CD4-positive, alpha-beta T cell treated with Interferon gamma for 1 hour (primary cell): Measurements from ENCODE around the gene HKDC1.

Experiments used
- DNase-seq: peaks from one replicate; pipeline ENCODE4 v3.0.0-alpha.2; 2020

Gene HKDC1

DNA sequence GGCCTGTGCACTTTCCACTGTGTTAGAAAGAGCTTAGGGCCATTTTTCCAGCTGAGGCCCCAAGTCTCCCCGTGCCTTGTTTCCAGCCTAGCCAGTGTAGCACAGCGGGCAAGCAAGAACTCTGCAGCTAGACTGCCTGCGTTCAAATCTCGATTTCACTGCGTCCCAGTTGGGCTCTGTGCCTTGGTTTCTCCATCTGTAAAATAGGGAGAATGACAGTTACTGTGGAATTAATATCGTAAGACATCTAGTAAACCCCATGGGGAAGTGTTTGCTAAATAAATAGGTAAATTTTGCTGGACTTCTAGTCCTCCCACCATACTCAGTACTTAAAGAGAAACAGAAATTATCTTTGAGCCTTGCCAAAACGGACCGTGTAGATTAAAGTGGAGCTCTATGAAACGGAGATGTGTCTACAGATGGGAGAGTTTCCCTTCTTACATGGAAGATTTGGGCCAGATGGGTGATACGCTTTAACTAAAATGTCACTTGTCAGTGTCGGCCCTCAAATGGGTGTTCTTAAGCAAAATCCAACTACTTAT lies 3.5 kb upstream of the HKDC1 start:
- no peak for DNase-seq

DNA sequence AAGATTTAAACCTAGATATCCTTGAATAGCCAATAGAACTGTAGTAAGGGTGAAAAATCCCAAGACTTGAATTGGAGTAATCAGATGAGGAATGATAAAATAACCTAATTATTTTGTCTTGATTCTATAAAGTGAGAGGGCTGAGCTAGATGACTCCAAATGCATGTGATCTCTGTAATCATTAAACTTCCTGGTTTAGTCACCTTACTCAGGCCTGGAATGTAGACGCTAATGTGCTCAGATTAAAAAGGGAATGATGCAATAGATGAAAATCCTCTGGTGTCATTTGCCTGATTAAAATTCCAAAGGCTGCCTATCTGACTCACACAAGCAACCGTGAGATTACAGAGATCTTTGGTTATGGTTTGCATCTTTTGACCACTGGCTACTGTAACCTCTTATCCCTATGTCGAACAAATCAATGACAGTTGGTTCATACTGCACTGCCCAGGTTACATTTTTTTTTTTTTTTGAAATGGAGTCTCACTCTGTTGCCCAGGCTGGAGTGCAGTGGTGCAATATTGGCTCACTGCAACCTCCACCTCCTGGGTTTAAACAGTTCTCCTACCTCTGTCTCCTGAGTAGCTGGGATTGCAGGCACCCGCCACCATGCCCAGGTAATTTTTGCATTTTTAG lies 2.9 kb upstream of the HKDC1 start:
- DNase-seq = no peak

DNA sequence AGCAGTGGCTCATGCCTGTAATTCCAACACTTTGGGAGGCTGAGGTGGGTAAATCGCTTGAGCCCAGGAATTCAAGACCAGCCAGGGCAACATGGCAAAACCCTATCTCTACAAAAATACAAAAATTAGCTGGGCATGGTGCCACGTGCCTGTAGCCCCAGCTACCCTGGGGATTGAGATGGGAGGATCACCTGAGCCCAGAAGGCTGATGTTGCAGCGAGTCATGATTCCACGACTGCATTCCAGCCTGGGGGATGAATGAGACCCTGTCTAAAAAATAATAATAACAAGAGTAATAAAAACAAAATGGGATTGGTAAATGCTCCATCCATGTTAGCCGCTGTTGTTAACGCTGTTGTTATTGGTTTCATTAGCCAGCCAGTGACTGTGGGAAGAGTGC lies 1.3 kb upstream of the HKDC1 start:
- DNase-seq = no peak

DNA sequence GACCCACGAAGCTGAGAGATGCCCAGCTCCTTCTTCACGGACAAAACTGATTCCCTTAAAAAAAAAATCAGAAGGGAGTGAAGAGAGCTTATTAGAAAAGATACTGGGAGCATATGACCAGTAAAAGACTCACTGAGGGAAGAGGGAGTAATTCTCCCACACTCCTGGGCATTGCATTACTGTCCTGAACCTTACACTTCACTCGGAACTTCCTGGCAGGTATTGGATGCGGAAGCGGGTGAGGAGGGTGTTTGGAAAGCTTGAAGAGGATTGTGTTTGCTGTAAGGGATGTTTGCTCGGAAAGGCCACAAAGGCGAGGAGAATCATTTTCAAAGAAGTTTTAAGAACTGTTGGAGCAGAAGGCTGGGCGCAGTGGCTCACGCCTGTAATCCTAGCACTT lies 375 bp downstream of the HKDC1 start:
- no peak for DNase-seq

DNA sequence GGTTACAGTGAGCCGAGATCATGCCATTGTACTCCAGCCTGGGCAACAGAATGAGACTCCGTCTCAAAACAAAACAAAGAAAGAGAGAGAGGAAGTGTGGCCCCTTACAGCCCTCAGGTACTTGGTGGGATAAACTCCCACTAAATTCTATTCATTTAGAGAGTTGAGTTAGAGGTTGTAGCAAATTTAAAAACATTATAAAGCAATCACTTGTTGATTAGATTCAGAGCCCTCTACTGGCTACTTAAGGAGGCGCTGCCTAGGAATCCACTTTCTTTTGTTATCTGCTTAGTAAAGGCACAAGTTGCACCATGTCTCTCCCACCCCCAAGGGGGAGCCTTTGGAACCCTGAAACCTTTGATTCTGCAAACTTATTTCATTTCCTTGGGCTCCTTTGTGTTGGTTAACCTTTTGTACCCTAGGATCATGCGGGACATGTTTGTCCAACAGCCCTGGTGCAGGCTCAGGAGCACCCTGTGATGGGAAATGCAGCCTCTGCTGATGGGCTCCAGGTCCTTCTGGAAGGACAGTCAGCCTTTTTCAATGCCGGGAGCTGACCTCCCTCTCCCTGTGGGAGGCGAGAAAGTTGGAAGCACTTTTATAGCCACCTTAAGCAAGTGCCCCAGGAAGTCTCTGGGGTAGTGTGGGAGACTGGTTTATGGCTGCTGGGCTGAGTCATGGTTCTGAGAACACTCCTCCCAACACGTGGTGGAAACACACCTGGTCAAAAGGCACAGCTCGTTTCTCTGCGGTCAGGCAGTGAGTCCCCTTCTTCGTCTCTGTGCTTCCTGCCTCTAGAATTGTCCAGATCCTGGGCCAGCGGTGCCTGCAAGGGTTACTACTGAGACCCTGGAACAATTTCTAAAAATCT lies 2.3 kb downstream of the HKDC1 start:
- peak; percentile 44 for DNase-seq

DNA sequence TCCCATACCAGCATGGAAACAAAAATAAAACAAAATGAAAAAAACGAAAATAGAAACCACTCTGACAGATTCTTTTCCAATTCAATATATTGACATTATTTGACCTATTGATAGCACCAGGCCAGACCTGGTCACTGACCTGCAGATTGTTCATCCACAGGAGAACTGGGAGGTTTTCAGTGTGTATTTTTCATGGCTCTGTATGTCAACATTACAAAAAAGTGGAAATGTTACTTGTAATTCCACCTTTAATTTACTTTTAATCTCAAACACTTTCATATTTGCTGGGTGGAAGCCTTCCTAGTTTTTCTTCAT lies 2.9 kb downstream of the HKDC1 start:
- no peak for DNase-seq

DNA sequence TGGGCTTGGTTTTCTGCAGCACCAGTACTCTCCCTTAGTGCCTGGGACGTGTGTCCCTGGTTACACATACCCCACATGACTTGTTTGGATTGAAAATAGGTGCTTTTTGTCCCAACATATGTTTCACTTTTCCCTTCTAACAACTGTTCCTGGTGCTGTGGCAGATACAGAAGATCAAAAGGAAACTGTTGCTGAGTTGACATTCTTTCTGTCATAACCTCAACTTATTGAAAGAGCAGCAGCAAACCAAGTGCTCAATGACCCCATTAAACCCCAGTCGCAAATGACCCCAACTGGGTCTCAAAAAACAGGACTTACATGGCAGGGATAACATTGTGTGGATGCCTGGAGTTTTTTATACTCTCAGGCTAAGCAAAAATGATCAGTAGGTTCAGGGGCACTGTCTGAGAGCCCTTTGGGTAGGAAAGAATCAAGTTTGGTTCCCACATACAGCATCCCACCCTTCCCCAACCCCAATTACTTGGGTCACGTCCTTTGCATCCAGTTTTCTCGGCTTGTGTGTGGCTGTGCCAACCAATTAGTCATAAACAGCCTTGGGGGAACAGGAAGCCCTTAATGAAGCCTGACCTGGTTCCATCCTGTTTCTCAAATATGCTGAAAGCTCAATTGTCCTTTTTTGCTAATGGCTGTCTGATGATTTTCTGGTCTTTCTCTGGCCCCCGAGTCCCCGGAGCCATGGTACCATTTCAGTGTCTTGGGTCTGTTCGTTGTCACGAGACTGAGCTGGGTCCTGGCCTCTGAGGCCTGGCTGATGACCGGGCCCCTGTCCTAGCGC lies 4.9 kb downstream of the HKDC1 start:
- no peak for DNase-seq

DNA sequence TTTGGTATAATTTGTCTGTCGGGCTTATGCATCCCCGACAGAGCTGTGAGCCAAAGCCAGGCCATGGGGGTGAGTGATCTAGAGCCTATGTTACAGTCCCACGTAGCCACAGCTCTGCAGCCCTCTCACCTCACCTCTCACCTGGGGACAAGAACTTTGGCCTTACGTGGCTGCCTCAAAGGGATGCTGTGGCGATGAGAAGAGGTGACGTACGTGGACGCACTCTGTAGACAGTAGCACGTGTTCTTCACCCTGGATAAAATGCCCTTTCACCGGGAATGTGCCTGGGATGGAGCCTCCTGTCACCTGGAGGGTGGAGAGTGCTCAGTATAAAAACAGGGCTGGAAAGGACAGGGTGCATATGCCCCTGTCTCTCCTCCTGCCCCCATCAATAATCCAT lies 5.5 kb downstream of the HKDC1 start:
- DNase-seq = no peak

DNA sequence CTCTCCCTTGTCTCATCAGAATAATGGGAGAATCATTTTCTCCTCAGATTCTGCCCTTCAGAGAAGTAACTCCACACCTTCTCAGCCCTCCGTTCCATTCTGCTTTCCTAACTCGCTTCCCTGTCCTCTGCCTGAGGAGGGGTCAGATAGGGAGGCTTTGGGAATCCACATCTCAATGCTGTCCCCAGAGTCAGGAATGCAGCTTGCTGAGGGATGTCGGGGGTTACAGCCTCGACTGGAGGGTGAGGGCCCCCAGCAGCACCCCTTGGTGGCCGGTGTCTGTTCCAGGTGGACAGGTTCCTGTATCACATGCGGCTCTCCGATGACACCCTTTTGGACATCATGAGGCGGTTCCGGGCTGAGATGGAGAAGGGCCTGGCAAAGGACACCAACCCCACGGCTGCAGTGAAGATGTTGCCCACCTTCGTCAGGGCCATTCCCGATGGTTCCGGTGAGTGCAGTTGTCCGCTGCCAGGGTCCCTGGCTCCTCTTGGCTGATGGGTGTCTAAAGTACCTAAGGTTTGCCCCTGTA lies 6.9 kb downstream of the HKDC1 start:
- DNase-seq = no peak

DNA sequence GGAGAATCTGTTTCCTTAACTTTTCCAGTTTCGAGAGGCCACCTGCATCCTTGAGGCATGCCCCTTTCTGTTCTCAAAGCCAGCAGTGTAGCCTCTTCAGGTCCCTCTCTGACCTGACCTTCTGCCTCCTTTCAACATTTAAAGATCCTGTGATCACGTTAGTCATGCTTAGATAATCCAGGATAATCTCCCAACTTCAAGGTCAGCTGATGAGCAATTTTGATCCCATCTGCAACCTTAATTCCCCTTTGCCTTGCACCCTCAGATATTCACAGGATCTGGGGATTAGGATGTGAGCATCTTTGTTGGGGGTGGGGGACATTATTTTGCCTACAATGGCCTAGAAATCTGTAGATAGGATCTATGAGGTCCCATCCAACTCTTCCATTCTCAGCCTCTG lies 8.0 kb downstream of the HKDC1 start:
- DNase-seq = no peak

DNA sequence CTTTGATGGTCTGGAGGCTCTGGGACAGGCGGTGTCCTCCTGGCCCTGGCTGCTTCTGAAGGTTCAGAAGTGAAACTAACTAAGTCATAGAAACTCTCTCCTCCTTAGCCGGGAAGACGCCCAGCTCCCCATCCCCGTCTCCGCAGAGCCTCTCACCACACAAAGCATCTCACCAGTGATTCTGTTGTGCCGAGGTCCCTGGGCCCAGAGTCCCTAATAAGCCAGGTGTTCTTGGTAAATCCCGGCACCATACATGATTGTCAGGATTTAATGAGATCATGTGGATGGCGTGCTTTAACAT lies 9.4 kb downstream of the HKDC1 start:
- DNase-seq = no peak

DNA sequence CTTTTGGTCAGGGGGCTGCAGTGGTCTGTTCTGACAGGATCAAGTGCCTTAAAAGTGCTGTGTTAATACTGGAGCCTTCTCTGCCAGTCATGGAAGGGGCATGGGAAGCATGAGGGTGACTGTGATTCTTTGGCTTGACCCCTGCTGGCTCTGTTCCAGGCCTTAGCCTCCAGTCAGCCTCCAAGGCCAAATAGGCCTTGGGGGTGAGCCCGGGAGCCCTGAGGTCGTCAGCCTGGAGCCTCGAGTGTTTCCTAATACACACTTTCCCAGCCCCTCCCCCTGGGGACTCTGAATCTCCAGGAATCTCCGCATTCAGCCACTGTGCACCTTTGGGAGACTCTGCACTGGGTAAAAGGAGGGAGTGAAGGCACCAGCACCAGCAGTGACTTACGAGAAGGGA lies 10.0 kb downstream of the HKDC1 start:
- DNase-seq = no peak

DNA sequence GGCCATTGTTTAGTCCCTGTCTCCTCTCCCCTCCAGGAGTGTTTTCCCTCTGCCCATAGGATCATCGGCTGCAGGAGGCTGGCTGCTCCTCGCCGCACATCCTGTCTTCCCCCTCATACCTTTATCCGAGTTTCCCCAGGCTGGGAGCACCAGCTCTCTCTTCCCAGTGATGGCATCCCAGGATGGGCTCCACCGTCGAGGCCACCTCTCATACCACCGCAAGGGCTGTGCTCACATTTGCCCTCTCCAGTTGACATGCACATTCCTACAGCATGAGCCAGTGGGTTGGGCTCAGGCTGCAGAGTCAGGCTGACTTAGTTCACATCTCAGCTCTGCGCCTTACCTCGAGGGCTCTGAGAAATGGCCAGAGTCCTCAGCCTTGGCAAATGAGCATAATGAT lies 12.1 kb downstream of the HKDC1 start:
- DNase-seq = no peak

DNA sequence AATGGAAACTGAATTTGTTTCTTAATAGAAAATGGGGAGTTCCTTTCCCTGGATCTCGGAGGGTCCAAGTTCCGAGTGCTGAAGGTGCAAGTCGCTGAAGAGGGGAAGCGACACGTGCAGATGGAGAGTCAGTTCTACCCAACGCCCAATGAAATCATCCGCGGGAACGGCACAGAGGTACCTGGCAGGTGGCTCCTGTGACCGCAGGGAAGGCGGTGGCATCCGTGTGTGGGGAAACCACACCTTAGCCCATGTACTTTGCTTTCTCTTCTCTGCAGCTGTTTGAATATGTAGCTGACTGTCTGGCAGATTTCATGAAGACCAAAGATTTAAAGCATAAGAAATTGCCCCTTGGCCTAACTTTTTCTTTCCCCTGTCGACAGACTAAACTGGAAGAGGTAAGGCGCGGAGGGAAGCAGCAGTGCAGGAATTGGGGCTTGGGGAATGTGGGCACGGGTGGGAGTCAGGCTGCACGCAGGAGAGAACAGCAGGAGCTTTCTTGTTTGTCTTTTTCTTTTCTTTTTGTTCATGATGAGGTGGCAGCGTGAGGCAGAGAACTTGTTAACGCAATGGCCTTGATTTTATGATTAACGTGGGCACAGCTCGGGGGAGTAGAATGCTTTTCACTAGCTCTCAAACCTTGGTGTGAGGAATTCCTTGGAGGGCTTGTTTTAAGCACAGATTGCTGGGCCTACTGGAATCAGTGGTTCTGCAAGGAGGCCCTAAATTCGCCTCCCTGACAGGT lies 12.8 kb downstream of the HKDC1 start:
- DNase-seq = peak; percentile 38

DNA sequence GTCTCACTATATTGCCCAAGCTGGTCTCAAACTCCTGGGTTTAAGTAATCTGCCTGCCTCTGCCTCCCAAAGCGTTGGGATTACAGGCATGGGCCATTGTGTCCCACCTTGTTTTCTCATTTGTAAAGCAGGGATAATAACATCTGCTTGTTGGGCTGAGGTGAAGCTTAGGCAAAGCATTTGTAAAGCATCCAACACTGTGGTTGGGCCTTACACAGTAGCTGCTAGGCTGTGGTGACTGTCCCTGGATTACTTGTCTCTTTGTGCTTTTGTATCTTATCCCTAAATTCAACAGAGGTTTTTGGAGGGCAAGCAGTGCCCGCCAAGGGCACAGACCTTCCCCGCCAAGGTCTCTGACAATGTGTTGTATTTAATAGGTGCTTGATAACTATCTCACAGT lies 14.3 kb downstream of the HKDC1 start:
- DNase-seq = no peak

DNA sequence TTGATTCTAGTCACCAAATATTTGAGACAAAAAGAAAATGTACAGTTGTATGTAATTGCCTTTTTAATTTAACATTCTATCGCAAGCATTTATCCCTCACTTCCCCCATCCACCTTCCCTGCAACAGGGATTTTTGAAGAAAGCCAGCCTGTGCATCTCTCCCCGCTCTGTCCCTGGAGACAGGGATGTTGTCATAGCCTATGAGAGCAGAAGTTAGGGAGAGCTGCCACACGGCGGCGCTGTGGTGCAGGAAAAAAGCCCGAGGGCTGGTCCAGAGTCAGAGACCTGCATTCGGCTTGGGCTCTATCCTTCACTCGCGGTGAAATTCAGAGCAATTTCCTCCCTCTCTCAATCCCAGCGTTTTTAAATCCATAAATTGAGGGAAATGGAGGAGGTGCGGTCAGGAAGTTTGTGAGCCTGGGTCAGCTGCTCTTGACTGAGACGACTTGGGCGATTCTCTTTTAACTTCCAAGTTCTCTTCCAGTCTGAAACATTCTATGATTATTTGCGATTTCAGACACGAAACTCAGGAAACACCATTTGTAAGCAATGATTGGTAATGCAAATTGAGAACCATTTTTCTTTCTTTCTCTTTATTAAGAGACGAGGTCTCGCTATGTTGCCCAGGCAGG lies 17.5 kb downstream of the HKDC1 start:
- peak; percentile 75 for DNase-seq

DNA sequence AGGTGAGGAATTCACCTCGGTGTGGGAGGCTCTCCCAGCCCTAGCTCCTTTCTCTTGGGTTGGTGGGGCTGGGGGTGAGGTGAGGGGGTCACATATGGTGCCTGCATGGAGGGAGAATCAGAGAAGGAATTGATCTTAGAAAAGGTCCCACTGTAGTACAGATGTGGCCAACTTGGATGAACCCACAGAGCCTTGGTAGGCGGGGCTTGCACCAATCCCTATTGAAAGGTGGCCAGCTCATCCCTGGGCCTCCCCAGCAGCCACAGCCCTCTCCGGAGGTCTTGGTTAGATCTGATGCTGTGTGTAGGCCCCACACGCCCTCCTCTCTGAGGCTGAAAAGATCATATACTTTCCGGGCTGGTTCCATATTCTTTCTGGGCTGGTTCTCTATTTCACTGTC lies 19.0 kb downstream of the HKDC1 start:
- no peak for DNase-seq

DNA sequence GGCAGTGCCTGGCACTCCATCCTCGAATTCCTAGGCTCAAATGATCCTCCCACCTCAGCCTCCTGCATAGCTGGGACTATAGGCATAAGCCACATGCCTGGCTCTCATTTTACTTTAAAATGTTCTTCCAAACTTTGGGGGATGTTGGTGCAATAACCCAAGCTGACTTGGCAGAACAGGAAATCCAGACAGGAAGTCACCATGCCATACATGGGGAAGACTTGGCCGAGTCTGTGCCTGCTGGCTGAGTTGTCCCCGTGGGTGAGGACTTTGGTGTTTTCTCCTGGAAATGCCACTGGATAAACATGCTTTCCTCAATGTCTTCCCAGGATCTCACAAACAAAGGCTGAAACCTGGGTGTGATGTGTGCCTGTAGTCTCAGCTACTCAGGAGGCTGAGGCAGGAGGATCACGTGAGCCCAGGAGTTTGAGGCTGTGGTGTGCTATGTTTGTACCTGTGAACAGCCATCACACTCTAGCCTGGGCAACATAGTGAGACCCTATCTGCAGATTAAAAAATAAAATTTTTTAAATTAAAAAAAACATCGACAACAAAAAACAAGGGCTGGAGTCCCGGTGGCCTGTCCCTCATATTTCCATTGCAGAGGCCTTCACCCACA lies 19.8 kb downstream of the HKDC1 start:
- DNase-seq = no peak

DNA sequence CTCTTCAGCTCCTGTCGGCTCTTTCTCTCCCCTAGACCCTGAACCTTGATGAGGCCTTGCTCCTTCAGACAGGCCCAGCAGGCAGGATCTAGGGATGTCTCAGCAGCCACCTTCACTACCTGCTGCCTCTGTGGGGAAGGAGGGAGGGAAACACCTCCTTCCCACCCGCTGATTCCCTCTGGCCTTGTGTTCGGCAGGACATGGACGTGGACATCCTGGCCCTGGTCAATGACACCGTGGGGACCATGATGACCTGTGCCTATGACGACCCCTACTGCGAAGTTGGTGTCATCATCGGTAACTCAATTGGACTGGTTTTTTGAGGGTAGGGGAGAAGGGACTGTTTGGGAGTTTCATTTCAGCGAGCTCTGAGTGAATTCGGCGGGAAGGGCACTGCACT lies 20.3 kb downstream of the HKDC1 start:
- no peak for DNase-seq

DNA sequence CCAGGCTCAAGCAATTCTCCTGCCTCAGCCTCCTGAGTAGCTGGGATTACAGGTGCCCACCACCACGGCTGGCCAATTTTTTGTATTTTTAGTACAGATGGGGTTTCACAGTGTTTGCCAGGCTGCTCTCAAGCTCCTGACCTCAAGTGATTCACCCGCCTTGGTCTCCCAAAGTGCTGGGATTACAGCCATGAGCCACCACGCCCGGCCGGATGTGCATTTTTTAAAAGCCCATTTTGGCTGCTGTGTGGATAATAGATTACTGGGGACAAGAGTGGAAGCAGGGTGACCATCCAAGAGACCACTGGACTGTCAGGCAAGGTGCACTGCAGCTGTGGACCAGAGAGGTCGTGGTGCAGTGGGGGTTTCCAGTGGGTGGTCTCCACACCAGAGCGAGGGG lies 21.4 kb downstream of the HKDC1 start:
- no peak for DNase-seq

DNA sequence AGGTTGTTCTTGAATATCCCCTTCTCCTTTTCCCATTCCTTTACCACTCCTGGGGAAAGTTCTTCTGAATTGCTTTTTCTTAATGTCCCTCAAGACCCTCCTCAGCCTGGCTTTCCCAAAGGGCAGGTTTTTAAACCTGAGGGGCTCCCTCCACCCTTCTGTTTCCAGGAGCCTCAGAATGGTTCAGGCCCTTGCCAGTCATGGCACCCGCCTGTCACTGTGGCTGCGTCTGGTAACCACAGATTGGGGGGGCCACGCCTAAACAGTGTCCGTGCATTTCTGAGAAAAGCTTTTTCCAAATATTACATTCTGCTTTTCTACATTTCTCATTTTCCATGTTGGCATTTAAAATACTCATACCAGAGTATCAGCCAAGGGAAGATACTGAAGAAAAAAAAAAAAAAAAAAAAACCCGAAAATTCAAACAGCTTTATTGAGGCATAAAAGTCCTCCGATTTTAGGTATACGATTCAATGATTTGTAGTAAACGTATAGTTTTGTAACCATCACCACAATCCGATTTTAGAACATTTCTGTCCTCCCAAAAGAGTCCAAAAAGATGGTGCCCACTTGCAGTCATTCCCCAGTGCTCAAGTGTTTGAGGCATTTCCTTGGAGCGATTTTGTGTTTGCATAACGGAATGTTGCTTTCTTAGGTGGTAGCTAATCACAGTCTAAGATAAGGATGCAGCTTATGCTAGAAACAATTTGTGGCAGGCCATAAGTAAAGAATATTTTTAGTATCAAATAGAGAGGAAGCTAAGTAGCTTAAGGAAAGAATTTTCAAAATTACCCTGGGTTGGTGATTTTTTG lies 22.1 kb downstream of the HKDC1 start:
- no peak for DNase-seq
